Loucy (cell line): ENCODE results near the gene PAM16.

ENCODE experiments used
- EZH2phosphoT487 ChIP-seq: fragments of 200-600 bp; IDR thresholded peaks from 2 replicates; pipeline ENCODE4 v1.6.1; 2018; ENCODE audit warnings: antibody characterized with exemption, mild to moderate bottlenecking, moderate library complexity, borderline replicate concordance
- TF ChIP-seq, protein P1 (sequence below): fragments of 200-600 bp; sonication (generic); conservative IDR thresholded peaks from 2 replicates; pipeline ENCODE4 v1.5.1; 2014; ENCODE audit warnings: mild to moderate bottlenecking, antibody characterized with exemption, low read length

DNA sequence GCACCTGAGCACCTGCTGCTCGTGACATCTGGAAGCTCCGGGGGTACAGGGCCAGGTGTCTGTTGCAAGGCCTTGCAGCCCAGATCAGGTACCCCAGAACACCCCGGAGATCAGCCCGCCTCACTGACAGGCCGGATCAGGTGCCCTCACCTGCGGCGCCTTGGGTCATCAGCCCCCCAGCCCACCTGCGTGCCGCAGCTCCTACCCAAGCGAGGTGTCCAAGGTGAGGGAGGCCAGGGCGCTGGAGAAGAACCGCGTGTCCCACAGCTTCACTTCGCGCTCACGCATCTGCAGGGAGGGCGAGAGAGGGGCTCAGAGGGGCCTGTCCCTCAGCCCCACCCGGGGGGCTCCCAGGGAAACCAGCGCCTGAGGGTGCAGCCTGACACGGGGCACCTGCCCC lies 36.7 kb upstream of the PAM16 start:
- TF ChIP-seq, protein P1, sequence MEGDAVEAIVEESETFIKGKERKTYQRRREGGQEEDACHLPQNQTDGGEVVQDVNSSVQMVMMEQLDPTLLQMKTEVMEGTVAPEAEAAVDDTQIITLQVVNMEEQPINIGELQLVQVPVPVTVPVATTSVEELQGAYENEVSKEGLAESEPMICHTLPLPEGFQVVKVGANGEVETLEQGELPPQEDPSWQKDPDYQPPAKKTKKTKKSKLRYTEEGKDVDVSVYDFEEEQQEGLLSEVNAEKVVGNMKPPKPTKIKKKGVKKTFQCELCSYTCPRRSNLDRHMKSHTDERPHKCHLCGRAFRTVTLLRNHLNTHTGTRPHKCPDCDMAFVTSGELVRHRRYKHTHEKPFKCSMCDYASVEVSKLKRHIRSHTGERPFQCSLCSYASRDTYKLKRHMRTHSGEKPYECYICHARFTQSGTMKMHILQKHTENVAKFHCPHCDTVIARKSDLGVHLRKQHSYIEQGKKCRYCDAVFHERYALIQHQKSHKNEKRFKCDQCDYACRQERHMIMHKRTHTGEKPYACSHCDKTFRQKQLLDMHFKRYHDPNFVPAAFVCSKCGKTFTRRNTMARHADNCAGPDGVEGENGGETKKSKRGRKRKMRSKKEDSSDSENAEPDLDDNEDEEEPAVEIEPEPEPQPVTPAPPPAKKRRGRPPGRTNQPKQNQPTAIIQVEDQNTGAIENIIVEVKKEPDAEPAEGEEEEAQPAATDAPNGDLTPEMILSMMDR: no peak
- no peak for TF ChIP-seq EZH2phosphoT487
